ENCODE data around the gene PHF20. TPM values are rescaled to one million over a fixed set of nuclear protein-coding genes. Genes with fewer than 3 reads are reported as not detected.
"Not testable (repeated sequence)": the region's sequence is repeated elsewhere in the genome, so short reads cannot be mapped to it uniquely, and the experiment has no call there.

The PHF20 gene
- total RNA-seq, 1 donor from 2014 or later: 53.0 TPM

GRCh38 chr20:35991142-35991771 is 219.4 kb downstream of the PHF20 start:
- Mint-ChIP-seq H3K36me3 (ENCODE audit: low read depth) (no peaks in the 10 kb centered on the region), H3K4me3 (no peak overlapping the region), H3K27ac (ENCODE audit: unreplicated experiment) (no peak overlapping the region), H3K9me3 (no peaks in the 10 kb centered on the region), H3K27me3 (ENCODE audit: low read depth) (peaks cover 15% of the 10 kb centered on the region), H3K4me1 (peaks cover 13% of the 10 kb centered on the region)
- no peak for DNase-seq (ENCODE audit: low read depth, low spot score)
- peak; percentile 67 for TF ChIP-seq CTCF (conservative IDR thresholded peaks at IDR 0.05)

GRCh38 chr20:35992713-35993335 is 221.0 kb downstream of the PHF20 start:
- Mint-ChIP-seq H3K9me3 (no peaks in the 10 kb centered on the region), H3K36me3 (ENCODE audit: low read depth) (no peaks in the 10 kb centered on the region)

GRCh38 chr20:35994994-35995453 is 223.2 kb downstream of the PHF20 start:
- Mint-ChIP-seq H3K4me3 (peak overlapping the region; percentile 49), H3K4me1 (peaks cover 13% of the 10 kb centered on the region), H3K9me3 (no peaks in the 10 kb centered on the region), H3K27ac (ENCODE audit: unreplicated experiment) (no peak overlapping the region), H3K36me3 (ENCODE audit: low read depth) (no peaks in the 10 kb centered on the region), H3K27me3 (ENCODE audit: low read depth) (peaks cover 5% of the 10 kb centered on the region)
- DNase-seq (ENCODE audit: low read depth, low spot score): peak; percentile 82
- peak; percentile 92 for TF ChIP-seq CTCF (conservative IDR thresholded peaks at IDR 0.05)

More at GRCh38 chr20:35992713-35993335, 221.0 kb downstream of the PHF20 start:
- Mint-ChIP-seq H3K4me1 (peaks cover 13% of the 10 kb centered on the region), H3K27ac (ENCODE audit: unreplicated experiment) (no peak overlapping the region), H3K27me3 (ENCODE audit: low read depth) (peaks cover 15% of the 10 kb centered on the region), H3K4me3 (no peak overlapping the region)
- DNase-seq (ENCODE audit: low read depth, low spot score): peak; percentile 36
- peak; percentile 84 for TF ChIP-seq CTCF (conservative IDR thresholded peaks at IDR 0.05)

- not testable (repeated sequence) for H3K36me3 Mint-ChIP-seq (ENCODE audit: low read depth); H3K9me3 Mint-ChIP-seq; H3K27ac Mint-ChIP-seq (ENCODE audit: unreplicated experiment); H3K4me3 Mint-ChIP-seq; DNase-seq (ENCODE audit: low read depth, low spot score); H3K27me3 Mint-ChIP-seq (ENCODE audit: low read depth)
- peaks cover 13% of the 10 kb centered on the region for H3K4me1 Mint-ChIP-seq
Measured at GRCh38 chr20:35996492-35996891, 224.7 kb downstream of the PHF20 start.

Other genes starting within 250 kb of the PHF20 start
- gene C20orf173, start 242.4 kb upstream of the PHF20 start, total RNA-seq: not detected in 2 replicates
- 250 and 267 TPM in 2 replicates for gene ERGIC3, start 229.9 kb upstream of the PHF20 start, total RNA-seq
- gene SPAG4, start 156.2 kb upstream of the PHF20 start, total RNA-seq: 2.3 and 3.1 TPM in 2 replicates
- gene CPNE1, start 107.1 kb upstream of the PHF20 start, total RNA-seq: 236 and 245 TPM in 2 replicates
- 189 and 191 TPM in 2 replicates for gene RBM12, start 107.1 kb upstream of the PHF20 start, total RNA-seq
- 19.4 and 21.3 TPM in 2 replicates for gene NFS1, start 72.7 kb upstream of the PHF20 start, total RNA-seq
- gene ROMO1, start 72.6 kb upstream of the PHF20 start, total RNA-seq: 151 and 158 TPM in 2 replicates
- gene RBM39, start 29.8 kb upstream of the PHF20 start, total RNA-seq: 333 and 357 TPM in 2 replicates
- gene SCAND1, start 182.5 kb downstream of the PHF20 start, total RNA-seq: 77.8 and 82.1 TPM in 2 replicates
- 5.6 and 7.4 TPM in 2 replicates for gene CNBD2, start 196.6 kb downstream of the PHF20 start, total RNA-seq